Measurements from ENCODE around the gene ADPRHL1.
"Not testable (repeated sequence)": the region's sequence is repeated elsewhere in the genome, so short reads cannot be mapped to it uniquely, and the experiment has no call there.

The ADPRHL1 gene

DNA sequence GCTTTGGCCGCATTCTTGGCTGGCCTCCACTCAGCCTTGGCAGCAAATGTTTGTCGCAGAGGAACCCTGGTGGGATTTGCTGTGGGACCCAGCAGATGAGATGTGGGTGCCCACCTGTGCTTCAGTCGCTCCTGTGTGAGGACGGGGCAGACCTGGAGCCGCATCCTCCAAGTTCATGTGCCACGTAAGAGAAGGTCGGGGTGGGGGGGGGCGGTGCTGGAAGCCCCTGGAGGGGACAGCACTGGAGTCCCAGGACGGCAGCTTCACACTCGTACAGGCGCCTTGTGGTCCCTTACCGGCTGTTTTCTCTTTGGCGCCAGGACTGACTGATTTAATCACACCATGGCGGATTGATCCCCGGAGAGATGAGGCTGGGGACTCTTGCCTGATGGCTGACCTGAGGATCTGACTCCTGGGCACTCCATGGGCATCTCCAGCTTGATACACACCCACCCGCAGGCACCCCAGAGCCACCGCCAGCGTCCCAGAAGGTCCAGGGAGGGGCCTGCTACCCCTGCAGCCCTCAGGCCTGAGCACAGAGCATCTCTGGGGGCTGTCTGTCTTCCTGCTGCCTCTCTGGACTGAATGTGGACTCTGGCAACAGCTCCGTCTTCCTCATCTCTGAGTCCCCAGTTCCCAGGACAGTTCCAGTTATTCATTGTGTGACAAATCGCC lies 79.3 kb downstream of the ADPRHL1 start:
- no peak for DNase-seq (ENCODE audit: low read depth in 2 of 2)

GRCh38 chr13:113371701-113372100 lies 81.6 kb downstream of the ADPRHL1 start:
- not testable (repeated sequence) for DNase-seq (ENCODE audit: low read depth in 2 of 2)

DNA sequence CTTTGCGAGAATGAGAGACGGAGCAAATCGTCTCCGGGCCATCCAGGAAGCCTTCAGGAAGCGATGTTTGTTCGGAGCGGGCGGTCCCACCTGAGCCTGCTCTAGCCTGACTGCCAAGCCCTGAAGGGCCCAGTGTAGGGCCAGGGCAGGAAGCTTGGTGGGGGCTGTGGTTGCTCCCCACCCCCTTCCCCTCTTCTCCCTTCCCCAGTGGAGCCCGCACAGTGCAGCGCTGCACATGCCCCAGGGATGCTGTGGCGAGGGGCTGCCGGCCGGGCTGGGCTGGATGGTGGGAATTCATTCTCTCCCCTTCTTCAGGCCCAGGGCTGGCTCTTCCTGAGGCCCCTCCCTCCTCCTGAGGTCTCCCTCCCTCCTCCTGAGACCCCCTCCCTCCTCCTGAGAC lies 82.2 kb downstream of the ADPRHL1 start:
- DNase-seq (ENCODE audit: low read depth in 2 of 2) = no peak

DNA sequence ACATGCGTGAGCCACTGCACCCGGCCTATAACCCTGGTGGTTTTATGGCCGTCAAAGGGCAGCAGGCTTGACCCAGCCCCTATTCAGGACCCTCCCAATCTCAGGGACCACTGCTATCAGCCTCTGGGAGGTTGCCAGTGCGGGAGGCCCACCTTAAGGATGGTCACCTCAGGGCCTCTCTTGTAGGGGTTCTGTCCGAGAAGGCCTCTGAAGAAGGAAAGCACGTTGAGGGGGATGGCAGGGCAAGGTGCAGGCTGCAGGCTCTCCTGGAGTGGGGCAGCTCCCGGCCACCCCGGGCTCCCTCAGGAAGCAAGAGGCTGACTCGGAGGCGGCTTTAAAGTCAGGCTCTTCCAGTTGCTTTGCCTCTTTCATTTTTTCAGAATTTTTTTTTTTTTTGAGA lies 83.4 kb downstream of the ADPRHL1 start:
- no peak for DNase-seq (ENCODE audit: low read depth in 2 of 2)

DNA sequence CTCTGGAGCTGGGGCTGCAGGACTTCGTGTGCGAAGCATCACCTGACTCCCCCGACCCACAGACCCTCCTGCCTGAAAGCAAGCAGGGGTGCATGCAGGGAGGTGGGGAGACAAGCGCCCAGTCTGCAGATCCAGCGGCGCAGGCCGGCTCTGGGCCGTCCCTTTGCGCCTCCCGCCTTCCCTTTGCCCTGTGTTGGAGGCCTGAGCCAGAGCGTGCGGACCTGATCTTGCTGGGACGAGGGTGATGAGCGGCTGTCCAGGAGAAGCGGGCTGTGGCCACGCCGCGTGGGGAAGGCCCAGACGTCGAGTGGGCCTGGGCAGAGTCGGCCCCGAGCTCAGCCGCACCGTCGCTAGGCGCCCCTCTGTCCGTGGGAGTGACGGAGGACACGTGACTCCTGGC lies 84.1 kb downstream of the ADPRHL1 start:
- DNase-seq (ENCODE audit: low read depth in 2 of 2) = no peak

GRCh38 chr13:113368353-113368752 lies 84.9 kb downstream of the ADPRHL1 start:
- not testable (repeated sequence) for DNase-seq (ENCODE audit: low read depth in 2 of 2)

DNA sequence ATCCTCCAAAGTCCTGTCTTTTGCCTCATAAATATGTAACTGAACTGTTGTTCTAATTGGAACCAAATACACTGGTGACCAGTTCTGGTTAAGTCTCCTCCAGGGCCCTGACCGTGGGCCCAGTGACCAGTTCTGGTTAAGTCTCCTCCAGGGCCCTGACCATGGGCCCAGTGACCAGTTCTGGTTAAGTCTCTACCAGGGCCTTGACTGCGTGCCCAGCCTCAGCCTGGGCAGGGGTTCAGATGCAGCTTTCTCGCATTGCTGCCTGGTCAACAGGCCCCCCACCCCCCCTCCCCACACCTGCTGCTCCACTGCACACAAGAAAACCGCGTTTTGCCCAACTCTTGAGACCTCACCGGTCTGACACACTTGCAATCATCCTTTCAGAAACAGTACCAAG lies 85.5 kb downstream of the ADPRHL1 start:
- no peak for DNase-seq (ENCODE audit: low read depth in 2 of 2)

- no peak for DNase-seq (ENCODE audit: low read depth in 2 of 2)
These were observed 86.2 kb downstream of the ADPRHL1 start for GRCh38 chr13:113367020-113367560.

GRCh38 chr13:113365971-113366588 lies 87.2 kb downstream of the ADPRHL1 start:
- no peak for DNase-seq (ENCODE audit: low read depth in 2 of 2)

DNA sequence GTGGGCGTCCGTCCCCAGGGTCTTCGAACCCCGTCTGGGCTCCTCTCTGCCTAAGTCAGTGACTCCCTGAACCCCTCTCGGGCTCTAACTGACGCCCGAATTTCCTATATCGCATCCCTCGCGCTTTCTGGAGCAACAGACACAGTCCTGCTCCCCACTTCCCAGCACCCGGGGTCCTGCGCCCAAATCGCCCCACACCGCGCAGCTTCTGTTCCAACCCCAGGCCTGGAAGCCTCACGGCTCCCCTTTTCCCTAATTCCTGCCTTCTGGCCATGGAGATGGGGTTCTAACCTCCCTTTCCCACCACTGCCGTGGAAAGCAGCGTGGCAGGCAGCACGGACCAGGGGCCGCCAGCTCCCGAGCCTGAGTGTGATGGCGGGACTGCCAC lies 87.7 kb downstream of the ADPRHL1 start:
- no peak for DNase-seq (ENCODE audit: low read depth in 2 of 2)

- no peak for DNase-seq (ENCODE audit: low read depth in 2 of 2)
These were observed 88.2 kb downstream of the ADPRHL1 start for GRCh38 chr13:113364901-113365582.

DNA sequence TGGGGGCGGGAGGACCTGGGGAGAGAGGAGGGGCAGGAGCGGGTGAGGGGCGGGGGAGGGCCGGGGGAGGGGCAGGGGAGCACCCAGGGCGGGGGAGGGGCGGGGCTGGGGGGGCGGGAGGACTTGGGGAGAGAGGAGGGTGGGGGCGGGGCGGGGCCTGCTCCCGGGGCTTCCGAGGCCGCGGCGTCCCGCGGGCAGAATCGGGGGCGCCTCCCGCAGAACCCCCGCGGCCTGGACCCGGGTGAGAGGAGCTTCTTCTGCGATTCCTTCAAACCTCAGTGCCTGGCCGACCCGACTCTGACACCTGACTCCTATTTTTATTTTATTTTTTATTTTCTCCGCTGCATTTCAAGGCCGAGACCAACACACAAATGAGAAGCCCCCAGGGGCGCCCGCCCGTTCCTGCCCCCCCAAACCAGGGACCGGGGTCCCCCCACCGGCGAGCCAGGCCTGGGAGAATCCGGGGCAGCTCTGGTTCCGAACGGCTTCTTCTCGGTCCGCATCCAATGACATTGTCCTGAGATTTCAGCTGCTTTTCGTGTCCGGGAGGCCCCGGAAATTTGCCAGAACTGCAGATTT lies 88.9 kb downstream of the ADPRHL1 start:
- DNase-seq (ENCODE audit: low read depth in 2 of 2) = no peak

- DNase-seq (ENCODE audit: low read depth in 2 of 2) = no peak
These were observed 91.9 kb downstream of the ADPRHL1 start for GRCh38 chr13:113361406-113361805.

GRCh38 chr13:113360446-113360845 lies 92.8 kb downstream of the ADPRHL1 start:
- no peak for DNase-seq (ENCODE audit: low read depth in 2 of 2)

GRCh38 chr13:113359571-113359970 lies 93.7 kb downstream of the ADPRHL1 start:
- DNase-seq (ENCODE audit: low read depth in 2 of 2) = no peak

- no peak for DNase-seq (ENCODE audit: low read depth in 2 of 2)
These were observed 94.6 kb downstream of the ADPRHL1 start for GRCh38 chr13:113358653-113359190.

DNA sequence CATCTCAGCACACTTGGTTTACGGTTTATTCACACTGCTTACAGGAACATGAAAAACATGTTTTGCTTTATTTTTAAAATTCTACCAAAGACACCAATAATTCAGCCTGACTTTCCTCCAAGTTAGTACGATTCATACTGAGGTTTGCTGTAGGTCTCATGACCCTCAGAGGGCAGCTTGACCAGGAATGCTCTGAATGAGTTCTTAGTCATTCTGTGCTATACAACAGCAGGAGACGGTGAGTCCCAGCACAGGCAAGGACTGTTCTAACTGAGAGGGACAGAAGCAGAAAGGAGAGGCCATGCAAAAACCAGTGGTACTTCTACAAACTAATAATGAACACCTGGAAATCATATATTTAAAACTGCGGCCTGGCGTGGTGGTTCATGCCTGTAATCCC lies 95.8 kb downstream of the ADPRHL1 start:
- no peak for DNase-seq (ENCODE audit: low read depth in 2 of 2)

DNA sequence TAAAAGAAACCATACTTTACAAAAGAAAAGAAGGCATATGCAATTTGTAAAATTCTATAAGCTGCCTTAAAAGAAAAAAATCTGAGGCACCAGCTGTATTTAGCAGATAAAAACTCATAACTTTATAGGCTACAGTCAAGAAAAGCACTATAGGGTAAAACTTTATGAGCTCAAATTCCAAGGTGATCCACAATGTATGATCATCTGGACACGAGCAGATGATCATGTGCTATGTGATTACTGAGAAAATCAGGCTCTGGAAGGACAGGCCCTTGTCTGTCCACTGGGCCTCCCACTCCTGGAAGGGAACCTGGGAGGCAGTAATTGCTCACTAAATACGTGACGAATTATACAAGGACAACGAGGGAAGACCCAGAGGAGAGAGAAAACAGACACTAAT lies 96.7 kb downstream of the ADPRHL1 start:
- DNase-seq (ENCODE audit: low read depth in 2 of 2) = no peak

DNA sequence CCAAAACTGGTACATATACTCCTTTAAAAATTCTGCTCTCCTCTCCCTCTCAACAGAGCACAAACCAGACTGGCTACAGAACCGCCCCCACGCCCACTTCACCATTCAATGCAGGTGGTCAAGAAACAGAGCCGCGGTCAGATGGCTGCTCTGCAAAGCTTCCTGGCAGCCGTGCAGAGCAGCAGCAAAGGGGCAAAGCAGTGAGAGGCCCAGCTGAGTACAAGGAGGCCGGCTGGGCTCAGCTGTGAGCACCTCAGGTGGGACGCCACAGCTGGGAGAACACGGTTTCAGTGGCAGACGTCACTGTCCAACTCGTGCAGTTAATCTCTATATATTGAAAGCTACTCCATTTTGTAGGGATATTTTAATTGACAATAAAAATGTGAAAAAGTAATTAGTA lies 97.7 kb downstream of the ADPRHL1 start:
- no peak for DNase-seq (ENCODE audit: low read depth in 2 of 2)

DNA sequence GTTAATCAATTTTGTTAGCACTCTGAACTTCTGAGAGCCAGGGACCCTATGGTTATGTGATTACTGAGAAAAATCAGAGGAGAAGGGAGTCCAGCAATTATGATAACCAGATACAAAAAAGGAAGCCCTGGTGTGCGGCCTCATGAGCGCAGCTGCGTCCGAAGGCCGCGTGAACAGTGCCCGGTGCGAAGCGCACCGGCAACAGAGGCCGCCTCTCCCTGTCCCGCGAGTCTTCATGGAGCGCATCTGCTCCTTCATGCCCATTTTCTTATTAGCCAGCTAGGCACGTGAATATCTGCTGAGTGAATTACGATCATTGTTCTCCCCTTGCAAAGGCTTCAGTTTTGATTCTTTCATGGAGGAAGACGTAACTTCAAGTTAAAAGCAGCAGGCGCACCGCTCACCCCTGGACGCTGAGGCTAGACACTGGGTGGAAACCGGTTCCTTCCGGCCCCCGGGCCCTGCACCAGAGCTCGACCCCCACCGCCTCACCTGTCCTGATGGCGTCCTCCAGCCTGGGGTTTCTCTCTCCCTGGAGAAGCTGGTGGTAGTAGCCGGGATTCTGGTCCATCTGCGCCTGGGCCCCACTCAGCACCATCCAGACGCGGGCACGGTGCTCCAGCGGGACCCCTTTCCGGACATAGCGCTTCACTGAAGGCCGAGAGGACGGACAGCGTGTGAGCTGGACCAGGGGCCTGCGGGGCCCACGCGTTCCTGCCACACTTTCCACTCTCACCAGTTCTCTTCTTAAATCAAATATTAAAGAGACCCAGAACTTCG lies 98.3 kb downstream of the ADPRHL1 start:
- no peak for DNase-seq (ENCODE audit: low read depth in 2 of 2)

- DNase-seq (ENCODE audit: low read depth in 2 of 2) = no peak
These were observed 100.0 kb downstream of the ADPRHL1 start for GRCh38 chr13:113353254-113353653.
